GM10847 (cell line): ENCODE results near the gene GSTA5.
"Not testable (repeated sequence)": the region's sequence is repeated elsewhere in the genome, so short reads cannot be mapped to it uniquely, and the experiment has no call there.

ENCODE experiments used
- POLR2A ChIP-seq: IDR thresholded peaks from 2 replicates; pipeline ENCODE4 v1.6.1; 2011; ENCODE audit not compliant: insufficient read length; ENCODE audit errors: extremely low read depth

The GSTA5 gene

GRCh38 chr6:52834481-52834880, 6.1 kb downstream of the GSTA5 start:
- TF ChIP-seq POLR2A, result no peak

GRCh38 chr6:52829046-52829817, 11.4 kb downstream of the GSTA5 start:
- no peak for TF ChIP-seq POLR2A

- no peak for TF ChIP-seq POLR2A
These were observed 14.1 kb downstream of the GSTA5 start for GRCh38 chr6:52826513-52826912.

GRCh38 chr6:52821842-52822241, 18.8 kb downstream of the GSTA5 start:
- TF ChIP-seq POLR2A, result no peak

- TF ChIP-seq POLR2A, result no peak
These were observed 20.4 kb downstream of the GSTA5 start for GRCh38 chr6:52820198-52820597.

- TF ChIP-seq POLR2A, result no peak
These were observed 25.2 kb downstream of the GSTA5 start for GRCh38 chr6:52815167-52816092.

- TF ChIP-seq POLR2A, result no peak
These were observed 32.0 kb downstream of the GSTA5 start for GRCh38 chr6:52808660-52809059.

GRCh38 chr6:52803668-52804255, 36.9 kb downstream of the GSTA5 start, which contains the start of gene GSTA1:
TSS of gene GSTA1 (minus strand) at chr6:52803816. CDS start at chr6:52799267, 4,549 bp downstream.
- TF ChIP-seq POLR2A, result not testable (repeated sequence)

- TF ChIP-seq POLR2A, result no peak
These were observed 37.8 kb downstream of the GSTA5 start for GRCh38 chr6:52802806-52803205.

- TF ChIP-seq POLR2A, result no peak
These were observed 39.3 kb downstream of the GSTA5 start for GRCh38 chr6:52801188-52801841.

GRCh38 chr6:52790861-52791260, 49.8 kb downstream of the GSTA5 start:
- TF ChIP-seq POLR2A, result no peak

- TF ChIP-seq POLR2A, result no peak
These were observed 52.1 kb downstream of the GSTA5 start for GRCh38 chr6:52788478-52788877.

- no peak for TF ChIP-seq POLR2A
These were observed 52.7 kb downstream of the GSTA5 start for GRCh38 chr6:52787917-52788316.

- no peak for TF ChIP-seq POLR2A
These were observed 54.2 kb downstream of the GSTA5 start for GRCh38 chr6:52786249-52786956.
